Mesenchymal stem cell (in vitro differentiated cells and primary cell): ENCODE measurements around the gene ARHGAP18.

Experiments used
- DNase-seq: peaks from one replicate; pipeline ENCODE4 v3.0.0-alpha.2; 2013
- H2AFZ ChIP-seq: one replicate; pipeline ENCODE4 v1.6.1; 2013; ENCODE audit warnings: low read depth, mild to moderate bottlenecking, control low read depth, inconsistent platforms, low read length, moderate library complexity
- H2AK5ac ChIP-seq: 2 replicates; pipeline ENCODE4 v1.6.1; 2013; ENCODE audit warnings: low read length, moderate library complexity, mild to moderate bottlenecking, inconsistent platforms; ENCODE audit not compliant: severe bottlenecking
- H2BK120ac ChIP-seq: one replicate; pipeline ENCODE4 v1.6.1; 2013; ENCODE audit warnings: low read depth, mild to moderate bottlenecking, inconsistent platforms, low read length, moderate library complexity
- H2BK12ac ChIP-seq, 2 experiments: one replicate each; pipeline ENCODE4 v1.6.1; 2013; ENCODE audit warnings: inconsistent platforms in 2 of 2, low read length in 2 of 2, mild to moderate bottlenecking in 2 of 2, moderate library complexity in 2 of 2, control low read depth in 1 of 2
- H2BK15ac ChIP-seq: one replicate; pipeline ENCODE4 v1.6.1; 2013; ENCODE audit warnings: mild to moderate bottlenecking, low read depth, inconsistent platforms; ENCODE audit not compliant: poor library complexity, severe bottlenecking
- H2BK5ac ChIP-seq: 2 replicates; pipeline ENCODE4 v1.6.1; 2013; ENCODE audit warnings: low read depth, mild to moderate bottlenecking, low read length, control low read depth, inconsistent platforms; ENCODE audit not compliant: poor library complexity, severe bottlenecking
- H3K14ac ChIP-seq, 2 experiments: one replicate each; pipeline ENCODE4 v1.6.1; 2013; ENCODE audit warnings: inconsistent platforms in 2 of 2, low read length in 2 of 2, control low read depth in 1 of 2, mild to moderate bottlenecking in 1 of 2, moderate library complexity in 1 of 2
- H3K18ac ChIP-seq, 2 experiments: one replicate each; pipeline ENCODE4 v1.6.1; 2013; ENCODE audit warnings: inconsistent platforms in 2 of 2, low read length in 2 of 2, control low read depth in 1 of 2, low read depth in 1 of 2, mild to moderate bottlenecking in 1 of 2
- H3K23ac ChIP-seq, 2 experiments: one replicate each; pipeline ENCODE4 v1.6.1; 2013; ENCODE audit warnings: inconsistent platforms in 2 of 2, low read length in 2 of 2, mild to moderate bottlenecking in 2 of 2, moderate library complexity in 2 of 2, control low read depth in 1 of 2
- H3K27ac ChIP-seq: 2 replicates; pipeline ENCODE4 v1.5.1; 2013; ENCODE audit warnings: mild to moderate bottlenecking, moderate library complexity, low read length, control low read depth, inconsistent platforms; ENCODE audit not compliant: poor library complexity, severe bottlenecking
- H3K27me3 ChIP-seq, 2 experiments: 2 replicates each; pipeline versions ENCODE4 v1.6.1 to v1.7.0; 2013; ENCODE audit warnings: low read length in 2 of 2, mild to moderate bottlenecking in 2 of 2, moderate library complexity in 2 of 2, control low read depth in 1 of 2, inconsistent platforms in 1 of 2; ENCODE audit not compliant: control insufficient read depth in 1 of 2, insufficient read depth in 1 of 2
- H3K36me3 ChIP-seq, 2 experiments: 2 replicates each; pipeline versions ENCODE4 v1.6.1 to v1.7.0; 2013; ENCODE audit warnings: low read length in 2 of 2, control low read depth in 1 of 2, inconsistent platforms in 1 of 2, low read depth in 1 of 2, mild to moderate bottlenecking in 1 of 2; ENCODE audit not compliant: insufficient read depth in 2 of 2, control insufficient read depth in 1 of 2
- H3K4ac ChIP-seq, 2 experiments: one replicate each; pipeline ENCODE4 v1.6.1; 2013; ENCODE audit warnings: inconsistent platforms in 2 of 2, low read length in 2 of 2, mild to moderate bottlenecking in 2 of 2, moderate library complexity in 2 of 2, control low read depth in 1 of 2, low read depth in 1 of 2
- H3K4me1 ChIP-seq: 2 replicates; pipeline ENCODE4 v1.6.1; 2013; ENCODE audit warnings: low read depth, low read length, control low read depth; ENCODE audit not compliant: control insufficient read depth, insufficient read depth
- H3K4me2 ChIP-seq: 2 replicates; pipeline ENCODE4 v1.6.1; 2013; ENCODE audit warnings: low read length, mild to moderate bottlenecking, inconsistent platforms; ENCODE audit not compliant: poor library complexity, severe bottlenecking
- H3K4me3 ChIP-seq, 2 experiments: 2 replicates each; pipeline versions ENCODE4 v1.5.1 to v1.7.0; 2013; ENCODE audit warnings: low read length in 2 of 2, mild to moderate bottlenecking in 2 of 2, control low read depth in 1 of 2, low read depth in 1 of 2; ENCODE audit not compliant: insufficient read depth in 1 of 2
- H3K79me1 ChIP-seq: replicated peaks from 2 replicates; pipeline ENCODE4 v1.6.1; 2013; ENCODE audit warnings: mild to moderate bottlenecking, control low read depth, low read length, inconsistent platforms; ENCODE audit not compliant: poor library complexity, severe bottlenecking
- H3K9ac ChIP-seq: 2 replicates; pipeline ENCODE4 v1.7.0; 2013; ENCODE audit warnings: mild to moderate bottlenecking, low read length, moderate library complexity
- H3K9me3 ChIP-seq: 2 replicates; pipeline ENCODE4 v1.7.0; 2013; ENCODE audit warnings: mild to moderate bottlenecking, low read length; ENCODE audit not compliant: control insufficient read depth
- H4K8ac ChIP-seq: one replicate; pipeline ENCODE4 v1.6.1; 2013; ENCODE audit warnings: inconsistent platforms, mild to moderate bottlenecking, low read length, moderate library complexity
- H4K91ac ChIP-seq: one replicate; pipeline ENCODE4 v1.6.1; 2013; ENCODE audit warnings: mild to moderate bottlenecking, low read length, inconsistent platforms
- WGBS: methylation state at CpG from one replicate; pipeline ENCODE4 v1.1.7; 2013; ENCODE audit warnings: mixed read lengths; 5-methylcytosine and 5-hydroxymethylcytosine counted together

ARHGAP18 gene

GRCh38 chr6:129628101-129628815, 81.7 kb downstream of the ARHGAP18 start:
- H2AFZ ChIP-seq: no peak overlapping the region
- H3K4me2 ChIP-seq: no peak overlapping the region
- no peaks in the 10 kb centered on the region for H3K4me1 ChIP-seq
- H2BK15ac ChIP-seq: no peak overlapping the region
- WGBS: 100% methylated on average over 1 of the region's 2 CpGs
- no peak overlapping the region for H3K4ac ChIP-seq
- no peaks in the 10 kb centered on the region for H3K27me3 ChIP-seq
- H2BK5ac ChIP-seq: no peak overlapping the region
- H2BK120ac ChIP-seq: no peak overlapping the region
- H3K18ac ChIP-seq: no peak overlapping the region
- no peak overlapping the region for H3K9ac ChIP-seq
- H2AK5ac ChIP-seq: no peak overlapping the region
- no peaks in the 10 kb centered on the region for H3K9me3 ChIP-seq
- no peak overlapping the region for H3K14ac ChIP-seq
- H4K8ac ChIP-seq: no peak overlapping the region
- H3K23ac ChIP-seq: no peak overlapping the region
- H3K79me1 ChIP-seq: peaks cover 12% of the 10 kb centered on the region
- peaks cover 3 to 38% of the 10 kb centered on the region in 2 experiments for H3K36me3 ChIP-seq
- no peak overlapping the region for H3K27ac ChIP-seq
- no peak for DNase-seq
- H4K91ac ChIP-seq: no peak overlapping the region
- no peak overlapping the region for H3K4me3 ChIP-seq
- H2BK12ac ChIP-seq: no peak overlapping the region

- H4K91ac ChIP-seq: no peak overlapping the region
- no peaks in the 10 kb centered on the region for H3K4me1 ChIP-seq
- no peak overlapping the region for H4K8ac ChIP-seq
- no peak overlapping the region for H3K4me3 ChIP-seq
- peaks cover 3 to 37% of the 10 kb centered on the region in 2 experiments for H3K36me3 ChIP-seq
- DNase-seq: no peak
- H2BK120ac ChIP-seq: no peak overlapping the region
- H3K4me2 ChIP-seq: no peak overlapping the region
- H3K79me1 ChIP-seq: peaks cover 6% of the 10 kb centered on the region
- H3K27ac ChIP-seq: no peak overlapping the region
- H2AK5ac ChIP-seq: no peak overlapping the region
- H3K18ac ChIP-seq: peak overlapping the region in 1 of 2 experiments; percentile 33
- no peaks in the 10 kb centered on the region for H3K27me3 ChIP-seq
- no peak overlapping the region for H3K4ac ChIP-seq
- H3K14ac ChIP-seq: no peak overlapping the region
- H2AFZ ChIP-seq: no peak overlapping the region
- H3K23ac ChIP-seq: no peak overlapping the region
- H3K9me3 ChIP-seq: no peaks in the 10 kb centered on the region
- no peak overlapping the region for H2BK15ac ChIP-seq
- no peak overlapping the region for H2BK5ac ChIP-seq
- no peak overlapping the region for H2BK12ac ChIP-seq
- 100% methylated on average over 5 of the region's 5 CpGs for WGBS
- no peak overlapping the region for H3K9ac ChIP-seq
Observed at GRCh38 chr6:129624488-129624887, 85.5 kb downstream of the ARHGAP18 start.

GRCh38 chr6:129623008-129623732, 86.8 kb downstream of the ARHGAP18 start:
- Histone ChIP-seq H3K27me3 (no peaks in the 10 kb centered on the region), H3K4me1 (no peaks in the 10 kb centered on the region), H3K14ac (no peak overlapping the region), H4K8ac (no peak overlapping the region), H2AFZ (no peak overlapping the region), H2BK12ac (no peak overlapping the region), H3K27ac (no peak overlapping the region), H3K23ac (no peak overlapping the region), H3K4ac (no peak overlapping the region), H4K91ac (no peak overlapping the region), H2AK5ac (no peak overlapping the region), H3K4me3 (no peak overlapping the region), H3K79me1 (peaks cover 6% of the 10 kb centered on the region), H2BK15ac (no peak overlapping the region), H3K9ac (no peak overlapping the region), H3K4me2 (no peak overlapping the region), H2BK120ac (no peak overlapping the region), H3K9me3 (no peaks in the 10 kb centered on the region), H3K36me3 (peaks cover 3 to 31% of the 10 kb centered on the region in 2 experiments), H3K18ac (no peak overlapping the region), H2BK5ac (no peak overlapping the region)
- no peak for DNase-seq
- WGBS: 100% methylated on average over 2 of the region's 3 CpGs

- Histone ChIP-seq H3K36me3 (peaks cover 6 to 41% of the 10 kb centered on the region in 2 experiments), H3K4ac (no peak overlapping the region), H2BK12ac (no peak overlapping the region), H3K4me1 (no peaks in the 10 kb centered on the region), H2BK15ac (no peak overlapping the region), H3K23ac (no peak overlapping the region), H3K27me3 (no peaks in the 10 kb centered on the region), H2BK120ac (no peak overlapping the region), H2AFZ (no peak overlapping the region), H4K91ac (no peak overlapping the region), H3K9me3 (no peaks in the 10 kb centered on the region), H3K79me1 (peaks cover 8% of the 10 kb centered on the region), H2BK5ac (no peak overlapping the region), H3K27ac (no peak overlapping the region), H3K14ac (no peak overlapping the region), H3K4me2 (no peak overlapping the region), H2AK5ac (no peak overlapping the region), H4K8ac (no peak overlapping the region), H3K9ac (no peak overlapping the region), H3K4me3 (no peak overlapping the region), H3K18ac (no peak overlapping the region)
- DNase-seq: peak; percentile 20
- WGBS: 81% methylated on average over 2 of the region's 4 CpGs
Observed at GRCh38 chr6:129621252-129621651, 88.7 kb downstream of the ARHGAP18 start.
